Fibroblast of skin of right quadriceps (primary cell): ENCODE results near the gene UNC5B.
"Not testable (repeated sequence)": the region's sequence is repeated elsewhere in the genome, so short reads cannot be mapped to it uniquely, and the experiment has no call there.

Source experiments
- DNase-seq: peaks from one replicate; pipeline ENCODE4 v3.0.0-alpha.2; 2013

UNC5B gene

DNA sequence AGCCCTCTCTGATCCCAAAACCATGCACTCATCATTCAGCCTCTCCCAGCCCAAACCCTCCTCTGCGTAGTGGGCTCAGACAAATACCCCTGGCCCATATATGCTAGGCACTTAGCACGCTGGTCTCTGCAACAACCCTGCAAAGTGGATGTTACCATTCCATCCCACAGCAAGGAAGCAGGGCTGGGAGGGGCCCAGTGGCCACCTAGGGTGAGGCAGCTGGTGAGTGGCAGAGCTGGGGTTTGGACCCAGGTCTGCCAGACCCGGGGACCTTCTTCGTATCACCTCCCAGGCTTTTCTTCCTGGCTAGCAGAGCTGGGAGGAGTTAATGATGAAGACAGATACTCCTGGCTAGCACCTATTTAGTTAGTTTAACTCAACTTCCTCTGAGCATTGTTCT lies 73.6 kb downstream of the UNC5B start:
- DNase-seq = no peak

DNA sequence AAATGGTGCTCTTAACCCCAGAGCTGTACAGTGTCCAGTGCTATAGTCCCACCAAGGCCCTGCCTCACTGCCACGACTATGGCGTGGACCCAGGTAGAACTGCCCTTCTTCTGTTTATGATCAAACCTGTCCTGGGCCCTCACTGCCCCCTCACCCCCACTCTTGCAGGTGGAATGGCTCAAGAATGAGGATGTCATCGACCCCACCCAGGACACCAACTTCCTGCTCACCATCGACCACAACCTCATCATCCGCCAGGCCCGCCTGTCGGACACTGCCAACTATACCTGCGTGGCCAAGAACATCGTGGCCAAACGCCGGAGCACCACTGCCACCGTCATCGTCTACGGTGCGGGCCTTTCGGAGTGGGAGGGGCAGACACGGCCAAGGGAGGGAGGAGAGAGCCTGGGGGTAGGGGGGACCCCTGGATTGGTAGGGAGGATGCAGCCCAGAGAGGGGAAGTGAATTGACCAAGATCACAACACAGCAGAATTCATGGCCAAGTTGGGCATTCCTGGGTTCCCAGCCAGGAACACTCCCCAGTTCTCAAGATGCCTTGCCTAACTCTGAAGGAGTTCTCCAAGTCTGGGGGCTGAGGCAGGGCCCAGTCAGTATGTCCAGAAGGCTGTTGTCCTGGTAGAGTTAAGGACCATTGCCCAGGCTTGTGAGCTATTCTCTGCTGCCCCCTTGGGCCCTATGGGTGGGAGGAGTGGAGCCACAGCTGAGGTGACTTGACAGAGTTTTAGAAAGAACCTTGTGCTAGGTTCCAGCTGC lies 74.3 kb downstream of the UNC5B start:
- DNase-seq = no peak

- no peak for DNase-seq
These were observed 75.1 kb downstream of the UNC5B start for GRCh38 chr10:71287456-71287855.

GRCh38 chr10:71288461-71288860 lies 76.1 kb downstream of the UNC5B start:
- no peak for DNase-seq

DNA sequence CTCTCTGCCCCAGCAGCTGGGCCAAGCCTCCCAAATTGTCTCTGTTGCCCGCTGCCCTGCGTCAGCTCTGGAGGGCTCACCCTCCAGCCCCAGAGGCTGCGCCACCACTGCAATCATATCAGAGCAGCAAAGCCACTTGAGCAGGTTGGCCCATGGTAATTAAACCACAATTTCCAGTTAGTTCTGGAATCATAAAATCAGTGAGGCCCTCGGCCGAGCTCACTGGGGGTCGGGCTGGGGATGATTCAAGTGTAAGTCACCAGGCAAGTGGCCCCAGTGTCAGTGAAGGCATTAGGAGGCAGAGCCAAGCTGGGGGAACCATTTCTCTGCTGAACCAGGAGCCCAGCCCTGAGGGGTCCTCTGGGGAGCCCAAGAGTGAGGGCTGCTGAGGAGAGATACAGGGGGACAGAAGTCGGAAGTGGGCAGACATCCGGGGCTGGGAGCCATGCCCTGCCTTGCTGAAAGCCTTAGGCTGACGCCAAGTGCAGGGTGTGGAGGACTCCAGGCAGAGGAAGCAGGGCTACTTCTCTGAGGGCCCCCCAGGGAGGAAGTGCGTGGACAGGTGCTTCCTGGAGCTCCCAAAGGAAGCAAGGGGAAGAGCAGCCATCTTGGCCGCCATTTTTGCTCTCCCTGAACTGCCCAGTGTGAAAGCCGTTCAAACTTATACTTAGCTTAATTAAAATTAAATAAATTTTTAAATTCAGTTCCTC lies 77.2 kb downstream of the UNC5B start:
- DNase-seq = no peak

DNA sequence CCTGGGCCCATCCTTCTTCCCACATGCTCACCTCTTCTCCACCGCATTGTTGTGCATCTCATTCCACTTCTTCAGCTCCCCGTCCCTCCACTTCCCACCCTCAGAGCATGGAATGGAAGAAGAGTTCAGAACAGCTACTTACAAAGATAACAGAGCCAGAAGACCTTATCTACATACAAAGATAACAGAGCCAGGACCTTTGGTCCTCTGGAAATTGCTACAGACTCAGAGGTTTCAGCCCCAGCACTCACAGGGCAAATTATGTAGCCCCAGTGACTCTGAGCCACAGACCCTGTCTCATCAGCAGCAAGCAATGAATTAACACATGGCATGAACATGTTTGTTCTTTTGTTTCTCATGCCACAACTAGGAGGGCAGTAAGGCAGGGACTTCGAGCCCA lies 78.0 kb downstream of the UNC5B start:
- DNase-seq = no peak

DNA sequence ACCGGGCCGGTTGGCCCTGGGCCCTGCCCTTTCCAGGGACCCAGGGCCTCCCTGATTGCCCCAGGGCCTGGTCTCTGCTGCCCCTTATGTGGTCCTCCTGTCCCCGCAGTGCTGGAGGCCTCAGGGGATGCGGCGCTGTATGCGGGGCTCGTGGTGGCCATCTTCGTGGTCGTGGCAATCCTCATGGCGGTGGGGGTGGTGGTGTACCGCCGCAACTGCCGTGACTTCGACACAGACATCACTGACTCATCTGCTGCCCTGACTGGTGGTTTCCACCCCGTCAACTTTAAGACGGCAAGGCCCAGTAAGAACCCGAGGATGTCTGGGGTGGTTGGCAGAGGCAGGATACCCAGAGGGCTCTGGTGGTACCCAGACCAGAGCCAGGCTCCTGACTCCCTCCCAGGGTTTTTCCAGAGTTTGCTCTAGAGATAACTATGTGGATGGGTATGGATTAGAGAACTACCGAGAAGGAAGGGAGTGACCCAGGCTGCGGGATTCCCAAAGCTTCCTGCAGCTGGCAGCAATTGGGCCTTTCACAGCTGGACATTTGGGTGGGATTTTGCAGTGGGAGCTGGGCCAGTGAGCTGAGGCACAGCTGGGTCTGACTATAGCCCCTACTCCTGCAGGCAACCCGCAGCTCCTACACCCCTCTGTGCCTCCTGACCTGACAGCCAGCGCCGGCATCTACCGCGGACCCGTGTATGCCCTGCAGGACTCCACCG lies 78.6 kb downstream of the UNC5B start:
- no peak for DNase-seq

GRCh38 chr10:71291528-71291900 lies 79.1 kb downstream of the UNC5B start:
- no peak for DNase-seq

DNA sequence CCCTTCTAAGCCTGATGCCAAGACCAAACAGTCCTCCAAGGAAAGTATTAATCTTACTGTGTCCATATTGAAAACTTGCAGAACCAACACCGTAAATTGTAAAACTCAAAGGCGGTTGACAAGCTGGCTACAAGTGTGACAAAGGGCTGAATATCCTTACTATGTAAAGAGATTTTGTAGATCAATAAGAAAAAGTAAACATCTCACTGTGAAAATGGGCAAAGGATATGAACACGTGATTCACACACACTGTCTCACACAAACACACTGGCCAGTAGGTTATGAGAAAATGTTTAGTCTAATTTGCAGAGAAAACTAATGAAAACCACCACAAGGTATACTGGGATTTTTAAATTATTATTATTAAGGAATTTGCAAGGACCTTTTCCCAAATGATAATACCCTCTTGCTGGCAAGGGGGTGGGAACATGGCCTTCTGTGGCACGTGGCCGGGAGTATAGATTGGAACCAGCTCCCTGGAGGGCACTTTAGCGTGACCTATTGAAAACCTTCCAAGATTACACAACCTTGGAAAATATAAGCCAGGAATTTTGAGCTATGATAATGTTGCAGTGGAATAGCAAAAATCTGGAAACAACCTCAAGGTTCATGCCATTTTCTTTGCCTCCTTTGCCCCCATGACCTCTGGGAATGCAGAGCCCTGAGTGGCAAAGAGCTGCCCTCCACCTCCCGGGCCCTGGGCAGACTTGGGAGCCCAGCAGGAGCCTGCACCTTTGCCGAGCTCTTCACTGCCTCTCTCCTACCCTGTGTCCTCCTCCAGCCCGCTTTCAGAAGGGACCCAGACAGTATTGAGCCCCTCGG lies 80.5 kb downstream of the UNC5B start:
- DNase-seq = no peak

GRCh38 chr10:71293446-71294084 lies 81.2 kb downstream of the UNC5B start:
- no peak for DNase-seq

GRCh38 chr10:71294091-71294561 lies 81.8 kb downstream of the UNC5B start:
- DNase-seq = no peak

DNA sequence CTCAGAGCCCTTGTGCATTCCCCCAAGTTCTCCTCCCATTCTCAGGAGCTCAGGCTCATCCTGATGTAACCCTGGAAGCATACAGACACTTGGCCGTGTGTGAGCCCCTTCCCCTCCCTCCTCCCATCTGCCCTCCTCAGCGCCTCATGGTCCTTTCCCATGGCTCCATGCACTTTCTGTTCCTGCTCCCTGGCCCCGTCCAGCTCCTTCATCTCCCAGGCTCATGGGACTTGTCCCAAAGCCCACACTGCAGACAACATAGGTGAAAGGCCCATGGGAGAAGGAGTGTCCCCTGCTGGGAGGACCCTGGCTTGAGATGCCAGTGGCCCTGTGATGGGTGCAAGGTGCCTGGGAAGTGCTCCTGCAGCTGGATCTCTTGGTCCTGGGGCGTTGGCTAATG lies 82.5 kb downstream of the UNC5B start:
- DNase-seq = no peak

DNA sequence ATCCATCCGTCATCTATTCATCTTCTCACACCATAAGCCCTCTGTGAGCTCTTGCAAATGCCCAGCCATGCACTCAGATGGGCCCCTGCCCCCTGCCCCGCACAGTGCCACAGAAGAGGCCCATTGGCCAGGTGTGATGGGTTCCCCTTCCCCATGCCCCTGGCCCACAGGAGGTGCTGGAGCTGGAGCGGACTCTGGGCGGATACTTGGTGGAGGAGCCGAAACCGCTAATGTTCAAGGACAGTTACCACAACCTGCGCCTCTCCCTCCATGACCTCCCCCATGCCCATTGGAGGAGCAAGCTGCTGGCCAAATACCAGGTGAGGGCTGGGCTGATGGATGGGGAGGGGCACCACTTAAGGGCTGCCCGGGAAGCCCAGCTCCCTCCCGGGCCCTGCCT lies 83.3 kb downstream of the UNC5B start:
- DNase-seq = no peak

GRCh38 chr10:71296086-71296485 lies 83.7 kb downstream of the UNC5B start:
- DNase-seq = no peak

GRCh38 chr10:71296811-71297210 lies 84.4 kb downstream of the UNC5B start:
- DNase-seq = not testable (repeated sequence)

- no peak for DNase-seq
These were observed 85.0 kb downstream of the UNC5B start for GRCh38 chr10:71297343-71297742.

GRCh38 chr10:71299071-71299785 lies 86.9 kb downstream of the UNC5B start:
- DNase-seq = no peak

GRCh38 chr10:71300555-71301370 lies 88.4 kb downstream of the UNC5B start:
- DNase-seq = no peak

DNA sequence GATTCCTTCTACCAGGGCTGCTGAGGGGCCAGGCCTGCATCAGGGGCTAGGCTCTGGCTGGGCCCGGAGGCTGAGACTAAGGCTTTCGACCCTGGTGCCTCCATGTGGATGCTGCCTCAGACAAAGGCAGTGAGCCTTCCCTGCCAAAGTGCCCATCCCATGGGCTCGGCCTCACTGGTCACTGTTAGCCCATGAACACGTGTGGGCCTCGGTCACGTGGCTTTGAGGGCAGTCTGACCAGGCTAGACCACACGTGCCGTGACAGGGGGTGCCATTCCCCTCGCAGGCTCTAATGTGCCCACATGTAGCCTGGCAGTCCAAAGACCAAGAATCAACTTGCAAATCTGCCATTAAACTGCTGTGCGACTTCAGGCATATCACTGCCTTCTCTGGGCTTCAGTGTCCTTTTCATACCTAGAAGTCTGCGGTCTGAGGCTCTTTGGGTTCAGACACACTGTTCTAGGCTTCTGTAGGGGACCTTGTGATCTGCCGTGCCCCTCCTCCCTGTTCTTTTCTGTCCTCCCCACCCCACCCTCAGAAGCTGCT lies 89.1 kb downstream of the UNC5B start:
- no peak for DNase-seq

DNA sequence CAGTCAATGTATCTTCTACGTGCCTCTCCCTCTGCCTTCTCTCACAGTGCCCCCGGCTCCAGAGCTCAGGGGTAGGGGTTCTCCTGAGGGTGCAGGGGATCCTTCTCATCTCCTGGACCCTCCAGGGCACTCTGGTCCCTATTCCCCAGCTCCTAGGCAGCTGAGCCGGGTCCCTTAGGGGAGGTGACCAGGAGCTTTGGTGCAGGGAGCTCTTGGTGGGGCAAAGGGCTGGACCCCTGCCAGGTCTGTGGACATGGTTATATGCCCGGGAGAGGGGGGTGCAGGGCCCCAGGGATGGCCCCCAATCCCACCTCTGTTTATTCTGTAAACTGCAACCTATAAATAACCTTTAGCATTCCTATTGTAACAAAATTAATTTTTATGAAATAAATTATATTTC lies 90.1 kb downstream of the UNC5B start:
- no peak for DNase-seq
